IPS-18a (cell line): ENCODE results near the gene HSPA6.
A peak's percentile ranks its signal among the peaks of the same experiment; 100 is the strongest.
"Not testable (repeated sequence)": the region's sequence is repeated elsewhere in the genome, so short reads cannot be mapped to it uniquely, and the experiment has no call there.

Experiments
- H3K27ac ChIP-seq: one replicate; pipeline ENCODE4 v1.5.1; 2013; ENCODE audit warnings: low read length
- H3K27me3 ChIP-seq: one replicate; pipeline ENCODE4 v1.6.1; 2013; ENCODE audit warnings: mild to moderate bottlenecking, low read length; ENCODE audit not compliant: control insufficient read depth, insufficient read depth
- H3K36me3 ChIP-seq: one replicate; pipeline ENCODE4 v1.6.1; 2013; ENCODE audit warnings: low read depth, low read length; ENCODE audit not compliant: control insufficient read depth
- H3K4me1 ChIP-seq: one replicate; pipeline ENCODE4 v1.6.1; 2013; ENCODE audit warnings: low read depth, low read length; ENCODE audit not compliant: control insufficient read depth
- H3K4me3 ChIP-seq: one replicate; pipeline ENCODE4 v1.5.1; 2013; ENCODE audit warnings: low read length
- H3K9ac ChIP-seq: one replicate; pipeline ENCODE4 v1.6.1; 2013; ENCODE audit warnings: mild to moderate bottlenecking, low read length, moderate library complexity
- H3K9me3 ChIP-seq: one replicate; pipeline ENCODE4 v1.6.1; 2013; ENCODE audit warnings: low read depth, low read length; ENCODE audit not compliant: control insufficient read depth

Gene HSPA6

DNA sequence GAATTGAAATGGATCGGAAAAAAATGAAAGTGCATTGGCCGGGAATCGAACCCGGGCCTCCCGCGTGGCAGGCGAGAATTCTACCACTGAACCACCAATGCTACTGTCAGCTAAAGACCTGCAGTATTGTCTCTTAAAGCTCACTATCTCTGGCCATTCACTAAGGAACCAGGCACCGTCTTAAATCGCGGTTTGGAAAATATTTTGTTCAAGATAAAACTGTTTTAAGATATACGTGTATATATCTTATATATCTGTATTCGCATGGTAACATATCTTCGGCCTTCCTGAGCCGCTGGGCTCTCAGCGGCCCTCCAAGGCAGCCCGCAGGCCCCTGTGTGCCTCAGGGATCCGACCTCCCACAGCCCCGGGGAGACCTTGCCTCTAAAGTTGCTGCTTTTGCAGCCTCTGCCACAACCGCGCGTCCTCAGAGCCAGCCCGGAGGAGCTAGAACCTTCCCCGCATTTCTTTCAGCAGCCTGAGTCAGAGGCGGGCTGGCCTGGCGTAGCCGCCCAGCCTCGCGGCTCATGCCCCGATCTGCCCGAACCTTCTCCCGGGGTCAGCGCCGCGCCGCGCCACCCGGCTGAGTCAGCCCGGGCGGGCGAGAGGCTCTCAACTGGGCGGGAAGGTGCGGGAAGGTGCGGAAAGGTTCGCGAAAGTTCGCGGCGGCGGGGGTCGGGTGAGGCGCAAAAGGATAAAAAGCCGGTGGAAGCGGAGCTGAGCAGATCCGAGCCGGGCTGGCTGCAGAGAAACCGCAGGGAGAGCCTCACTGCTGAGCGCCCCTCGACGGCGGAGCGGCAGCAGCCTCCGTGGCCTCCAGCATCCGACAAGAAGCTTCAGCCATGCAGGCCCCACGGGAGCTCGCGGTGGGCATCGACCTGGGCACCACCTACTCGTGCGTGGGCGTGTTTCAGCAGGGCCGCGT is at the start of gene HSPA6:
Gene HSPA6, plus strand, starts transcription at position 724 of the 925 bp plus-strand sequence. Its CDS starts 119 bp downstream, at position 843.
- H3K27me3 ChIP-seq, result peaks cover 30% of the 10 kb centered on the region
- not testable (repeated sequence) for H3K36me3 ChIP-seq

DNA sequence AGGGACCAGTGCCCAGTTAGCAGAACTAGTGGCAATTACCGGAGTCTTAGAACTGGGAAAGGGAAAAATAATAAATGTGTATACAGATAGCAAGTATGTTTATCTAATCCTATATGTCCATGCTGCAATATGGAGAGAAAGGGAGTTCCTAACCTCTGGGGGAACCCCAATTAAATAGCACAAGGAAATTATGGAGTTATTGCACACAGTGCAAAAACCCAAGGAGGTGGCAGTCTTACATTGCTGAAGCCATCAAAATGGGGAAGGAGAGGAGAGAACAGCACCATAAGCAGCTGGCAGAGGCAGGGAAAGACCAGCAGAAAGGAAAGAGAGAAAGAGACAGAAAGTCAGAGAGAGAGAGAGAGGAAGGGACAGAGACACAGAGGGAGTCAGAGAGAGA is 46.6 kb upstream of the HSPA6 start:
- not testable (repeated sequence) for H3K9me3 ChIP-seq, H3K4me3 ChIP-seq
- peaks cover 12% of the 10 kb centered on the region for H3K27me3 ChIP-seq

More for the DNA sequence above, at the start of gene HSPA6:
- not testable (repeated sequence) for H3K27ac ChIP-seq, H3K4me1 ChIP-seq, H3K9me3 ChIP-seq
- Histone ChIP-seq H3K4me3 (peak within 1 kb of the TSS; percentile 86), H3K9ac (peak within 1 kb of the TSS; percentile 36)

DNA sequence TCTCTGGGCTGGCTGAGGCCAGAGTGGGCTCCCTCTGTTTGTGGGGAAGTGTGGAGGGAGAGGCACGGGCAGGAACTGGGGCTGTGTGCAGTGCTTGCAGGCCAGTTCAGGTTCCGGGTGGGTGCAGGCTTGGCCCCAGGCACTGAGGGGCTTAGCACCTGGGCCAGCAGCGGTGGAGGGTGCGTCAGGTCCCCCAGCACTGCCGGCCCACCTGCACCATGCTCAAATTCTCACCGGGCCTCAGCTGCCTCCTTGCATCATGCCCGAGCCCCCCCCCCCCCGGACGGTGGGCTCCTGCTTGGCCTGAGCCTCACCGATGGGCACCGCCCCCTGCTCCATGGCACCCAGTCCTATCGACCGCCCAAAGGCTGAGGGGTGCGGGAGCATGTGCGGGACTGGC is 45.4 kb upstream of the HSPA6 start:
- no peaks in the 10 kb centered on the region for H3K4me1 ChIP-seq
- H3K9me3 ChIP-seq, result no peaks in the 10 kb centered on the region
- no peak overlapping the region for H3K9ac ChIP-seq
- no peak overlapping the region for H3K4me3 ChIP-seq
- no peaks in the 10 kb centered on the region for H3K27me3 ChIP-seq
- no peak overlapping the region for H3K27ac ChIP-seq
- H3K36me3 ChIP-seq, result no peaks in the 10 kb centered on the region

More for the DNA sequence above, 46.6 kb upstream of the HSPA6 start:
- H3K27ac ChIP-seq, H3K4me1 ChIP-seq, H3K9ac ChIP-seq, H3K36me3 ChIP-seq: not testable (repeated sequence)

DNA sequence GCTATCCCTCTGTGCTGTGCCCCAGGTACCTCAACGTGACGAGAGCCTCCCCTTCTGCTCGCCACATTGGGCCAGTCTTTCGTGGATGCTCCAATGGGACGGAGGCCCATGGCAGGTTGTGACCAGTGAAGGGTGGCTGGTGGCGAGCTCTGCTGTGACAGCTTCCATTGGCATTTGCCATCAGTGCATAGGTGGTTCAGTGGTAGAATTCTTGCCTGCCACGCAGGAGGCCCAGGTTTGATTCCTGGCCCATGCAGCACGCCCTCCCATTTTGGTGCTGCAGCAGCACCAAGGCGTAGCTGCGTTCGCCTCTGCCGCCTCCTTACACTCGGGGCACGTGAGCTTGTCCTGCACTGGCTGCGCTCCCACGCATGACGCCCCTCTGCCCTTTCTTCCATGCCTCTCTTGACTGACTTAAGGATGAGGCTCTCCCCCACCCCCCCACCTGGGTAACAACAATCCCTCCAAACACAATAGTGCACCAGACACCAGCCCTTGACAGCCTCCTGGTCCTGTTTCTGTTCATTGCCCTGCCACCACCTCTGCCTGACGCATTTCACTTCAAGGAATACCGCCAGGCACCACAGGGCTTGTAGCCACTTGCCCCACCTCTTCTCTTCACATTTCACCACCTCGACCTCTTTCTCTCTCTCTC is 43.8 kb upstream of the HSPA6 start:
- Histone ChIP-seq H3K4me3 (no peak overlapping the region), H3K36me3 (no peaks in the 10 kb centered on the region), H3K27ac (no peak overlapping the region), H3K9ac (no peak overlapping the region), H3K27me3 (no peaks in the 10 kb centered on the region), H3K4me1 (no peaks in the 10 kb centered on the region), H3K9me3 (no peaks in the 10 kb centered on the region)

DNA sequence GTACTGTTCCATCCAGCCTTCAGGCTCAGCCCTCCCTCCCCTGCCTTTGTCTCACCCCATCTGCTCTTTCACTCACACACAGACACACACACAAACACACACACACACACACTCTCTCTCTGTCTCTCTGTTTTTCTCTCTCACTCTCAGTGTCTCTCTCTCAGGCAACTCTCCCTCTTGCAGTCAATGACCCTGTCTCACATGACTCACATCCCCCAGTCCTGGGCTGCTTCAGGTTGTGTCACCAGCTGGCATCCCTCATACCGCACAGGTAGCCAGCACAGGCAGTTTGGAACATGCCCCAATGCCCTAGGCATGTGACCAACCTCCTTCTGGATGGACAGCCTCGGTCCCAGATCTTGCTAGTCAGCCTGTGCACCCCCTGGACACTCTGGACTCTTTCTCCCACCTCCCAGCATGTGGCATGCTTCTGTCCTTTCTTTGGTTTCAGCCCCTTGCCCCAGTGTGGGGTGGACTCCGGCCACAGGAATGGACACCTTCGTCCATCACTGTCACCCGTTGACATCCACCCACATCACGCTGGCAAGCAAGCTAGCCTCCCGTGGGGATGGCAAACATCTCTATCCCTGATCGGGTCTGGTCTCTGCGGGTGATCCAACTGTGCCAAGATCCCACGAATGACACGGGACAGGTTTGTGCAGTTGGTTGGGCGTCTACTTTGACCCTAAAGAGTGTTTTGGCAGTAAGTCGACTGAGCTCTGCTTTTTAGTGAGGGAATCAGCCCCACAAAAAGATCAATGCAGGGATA is 42.5 kb upstream of the HSPA6 start:
- no peaks in the 10 kb centered on the region for H3K9me3 ChIP-seq
- no peaks in the 10 kb centered on the region for H3K27me3 ChIP-seq
- H3K27ac ChIP-seq, result no peak overlapping the region
- no peaks in the 10 kb centered on the region for H3K4me1 ChIP-seq
- H3K9ac ChIP-seq, result no peak overlapping the region
- no peak overlapping the region for H3K4me3 ChIP-seq
- H3K36me3 ChIP-seq, result no peaks in the 10 kb centered on the region

DNA sequence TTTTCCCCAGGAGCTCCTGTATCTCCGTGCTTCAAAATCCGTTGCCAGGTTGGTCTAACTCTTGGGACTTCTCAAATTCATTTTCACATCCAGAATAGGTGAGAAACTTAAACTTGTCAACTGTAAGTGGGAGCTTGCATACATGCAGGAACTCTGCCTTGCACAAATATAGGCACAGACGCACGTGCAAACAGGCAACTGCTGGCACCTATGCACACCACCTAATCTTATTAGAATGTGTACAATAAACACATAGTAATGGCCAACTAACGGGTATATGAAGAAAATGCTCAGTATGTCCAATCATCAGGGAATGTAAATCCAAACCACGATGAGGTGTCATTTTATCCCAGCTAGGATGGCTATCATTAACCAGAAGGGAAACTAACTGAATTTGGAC is 41.7 kb upstream of the HSPA6 start:
- Histone ChIP-seq H3K36me3 (no peaks in the 10 kb centered on the region), H3K27ac (no peak overlapping the region), H3K4me1 (peaks cover 3% of the 10 kb centered on the region), H3K9ac (no peak overlapping the region), H3K4me3 (no peak overlapping the region), H3K27me3 (no peaks in the 10 kb centered on the region), H3K9me3 (no peaks in the 10 kb centered on the region)

DNA sequence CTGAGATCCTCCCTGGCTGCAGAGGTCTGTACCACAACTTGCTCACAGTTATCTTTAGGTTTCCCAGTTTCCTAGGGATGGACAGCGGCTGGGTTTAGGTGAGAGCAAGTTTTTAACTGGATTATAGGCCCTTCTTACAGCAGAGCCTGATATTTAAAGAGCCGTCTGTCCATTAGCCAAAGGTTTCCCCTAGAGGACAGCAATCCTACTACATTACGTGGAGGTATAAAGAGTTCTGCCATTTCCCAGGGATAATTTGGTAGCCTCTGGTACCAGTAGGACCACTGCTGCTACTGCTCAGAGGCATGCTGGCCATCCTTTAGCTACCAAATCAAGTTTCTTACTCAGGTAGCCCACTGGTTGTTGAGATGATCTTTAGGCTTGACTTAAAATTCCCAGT is 41.0 kb upstream of the HSPA6 start:
- no peak overlapping the region for H3K27ac ChIP-seq
- no peaks in the 10 kb centered on the region for H3K27me3 ChIP-seq
- no peaks in the 10 kb centered on the region for H3K9me3 ChIP-seq

DNA sequence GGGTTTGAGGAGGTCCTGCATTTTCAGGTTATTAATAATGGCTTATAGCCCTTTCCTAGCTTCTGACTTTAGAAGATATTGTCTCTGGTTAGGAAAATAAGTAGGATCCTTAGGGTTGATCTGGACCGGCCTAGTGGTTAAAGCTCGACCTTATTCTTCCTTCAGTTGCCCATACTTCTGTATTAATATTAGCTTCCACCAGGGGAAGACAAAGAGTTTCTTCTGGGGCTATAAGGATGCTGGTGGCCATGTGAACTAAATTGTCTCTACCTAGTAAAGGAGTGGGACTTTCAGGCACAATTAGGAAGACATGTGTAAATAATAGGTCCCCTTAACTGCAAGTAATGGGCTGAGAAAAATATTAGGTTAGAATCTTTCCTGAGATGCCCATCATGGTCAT is 39.7 kb upstream of the HSPA6 start:
- Histone ChIP-seq H3K4me1 (peaks cover 3% of the 10 kb centered on the region), H3K9me3 (no peaks in the 10 kb centered on the region), H3K9ac (no peak overlapping the region), H3K4me3 (no peak overlapping the region), H3K27ac (no peak overlapping the region), H3K27me3 (no peaks in the 10 kb centered on the region), H3K36me3 (no peaks in the 10 kb centered on the region)

More for the DNA sequence above, 41.0 kb upstream of the HSPA6 start:
- Histone ChIP-seq H3K4me3 (no peak overlapping the region), H3K9ac (no peak overlapping the region), H3K36me3 (no peaks in the 10 kb centered on the region), H3K4me1 (peaks cover 3% of the 10 kb centered on the region)

DNA sequence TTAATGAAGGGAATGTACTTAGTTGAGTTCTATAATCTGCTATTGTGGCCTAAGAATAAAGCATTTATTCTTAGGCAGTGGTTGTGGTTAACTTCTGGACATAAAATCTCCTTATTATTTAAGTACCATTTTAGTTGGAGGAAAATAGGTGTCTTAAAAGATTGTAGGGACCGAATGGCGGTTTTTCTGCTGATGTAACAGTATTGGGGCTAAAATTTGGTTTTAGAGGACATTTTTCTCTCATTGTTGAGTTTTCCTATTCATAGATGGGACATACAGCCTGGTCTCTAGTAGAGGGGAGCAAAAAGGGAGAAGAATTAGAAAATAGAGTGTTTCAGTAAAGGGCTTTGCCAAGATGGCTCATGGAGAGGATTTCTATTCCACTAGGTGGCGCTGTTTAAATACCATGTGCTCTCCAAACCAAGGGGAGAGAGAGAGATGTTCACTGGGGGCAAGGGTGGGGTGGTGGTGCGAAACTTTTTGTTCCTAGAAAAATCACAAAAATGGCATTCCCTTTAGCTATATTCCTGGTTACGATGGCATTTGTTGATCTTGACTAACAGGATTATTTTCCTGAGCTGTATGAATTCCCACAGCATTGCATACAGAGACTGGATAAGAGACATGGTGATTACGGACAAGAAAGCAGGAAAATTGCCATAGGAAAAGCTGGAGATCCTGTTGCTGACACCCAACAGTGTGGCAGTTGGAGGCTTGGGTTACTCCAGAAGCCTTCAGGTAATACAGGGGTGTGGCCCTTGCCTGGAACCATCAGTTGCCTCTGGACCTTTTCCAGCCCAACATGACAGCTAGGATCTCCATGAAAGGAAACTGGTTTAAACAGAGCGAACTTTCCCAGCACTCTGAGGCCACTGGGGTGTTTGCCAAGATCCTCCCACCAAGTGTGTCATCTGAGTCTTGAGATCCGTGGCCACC is 37.3 kb upstream of the HSPA6 start:
- Histone ChIP-seq H3K4me1 (peaks cover 3% of the 10 kb centered on the region), H3K27me3 (peaks cover 5% of the 10 kb centered on the region), H3K4me3 (no peak overlapping the region), H3K9ac (no peak overlapping the region), H3K36me3 (no peaks in the 10 kb centered on the region), H3K9me3 (no peaks in the 10 kb centered on the region), H3K27ac (no peak overlapping the region)

DNA sequence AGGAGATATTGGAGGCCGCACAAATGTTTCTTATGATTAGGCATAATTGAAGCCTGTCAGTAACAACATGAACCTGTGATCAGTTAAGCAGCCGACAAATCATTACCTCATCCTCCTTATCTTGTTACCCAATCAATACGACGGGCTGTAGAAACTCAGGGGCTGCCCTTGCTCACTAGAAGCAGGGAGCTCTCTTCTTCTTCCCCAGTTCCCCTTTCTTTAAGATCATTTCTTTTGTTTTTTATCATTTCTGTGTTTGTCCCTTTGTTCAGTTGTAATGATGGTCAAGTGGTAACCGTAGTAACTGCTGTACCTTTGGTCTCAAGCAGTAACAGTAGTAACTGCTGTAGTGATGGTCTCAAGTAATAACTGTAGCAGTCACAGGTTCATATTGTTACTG is 32.9 kb upstream of the HSPA6 start:
- peaks cover 5% of the 10 kb centered on the region for H3K27me3 ChIP-seq
- no peak overlapping the region for H3K9ac ChIP-seq
- H3K4me3 ChIP-seq, result no peak overlapping the region
- H3K4me1 ChIP-seq, result peaks cover 3% of the 10 kb centered on the region
- no peaks in the 10 kb centered on the region for H3K36me3 ChIP-seq
- no peaks in the 10 kb centered on the region for H3K9me3 ChIP-seq
- H3K27ac ChIP-seq, result no peak overlapping the region
